SK-N-SH treated with all-trans-retinoic acid at 6 μM for 48 hours (cell line): ENCODE data around the gene CMKLR1.

Experiments
- ATAC-seq: fragments of 200-7000 bp; cut with Tn5 transposase; 3 replicates; pipeline ENCODE4 v1.9.1; 2020; ENCODE audit warnings: mild to moderate bottlenecking, moderate library complexity
- BACH2 ChIP-seq: fragments of 250-450 bp; sonication (Bioruptor Pico); IDR thresholded peaks from 2 replicates; pipeline ENCODE4 v1.9.0; 2021; ENCODE audit warnings: mild to moderate bottlenecking, borderline replicate concordance
- CREB5 ChIP-seq: fragments of 250-450 bp; sonication (Bioruptor Pico); IDR thresholded peaks from 2 replicates; pipeline ENCODE4 v1.5.1; 2020; ENCODE audit warnings: low read depth, mild to moderate bottlenecking, moderate library complexity
- CSRNP3 ChIP-seq: fragments of 250-450 bp; sonication (Bioruptor Pico); IDR thresholded peaks from 2 replicates; pipeline ENCODE4 v1.5.1; 2021; ENCODE audit warnings: mild to moderate bottlenecking, moderate library complexity
- ESRRG ChIP-seq: fragments of 250-450 bp; sonication (Bioruptor Pico); IDR thresholded peaks from 2 replicates; pipeline ENCODE4 v1.6.1; 2021; ENCODE audit warnings: mild to moderate bottlenecking
- GLIS3 ChIP-seq: fragments of 250-450 bp; sonication (Bioruptor Pico); IDR thresholded peaks from 2 replicates; pipeline ENCODE4 v1.5.0; 2020; ENCODE audit warnings: mild to moderate bottlenecking, moderate library complexity
- OSR1 ChIP-seq: fragments of 250-450 bp; sonication (Bioruptor Pico); IDR thresholded peaks from 2 replicates; pipeline ENCODE4 v1.8.0; 2022; ENCODE audit warnings: moderate library complexity, mild to moderate bottlenecking, inconsistent platforms
- POU6F1 ChIP-seq: fragments of 250-450 bp; sonication (Bioruptor Pico); IDR thresholded peaks from 2 replicates; pipeline ENCODE4 v1.8.0; 2021; ENCODE audit warnings: low read depth, mild to moderate bottlenecking, moderate library complexity, borderline replicate concordance
- RARB ChIP-seq: fragments of 250-450 bp; sonication (Bioruptor Pico); IDR thresholded peaks from 2 replicates; pipeline ENCODE4 v1.8.0; 2021; ENCODE audit warnings: mild to moderate bottlenecking, moderate library complexity
- SNAI2 ChIP-seq: fragments of 250-450 bp; sonication (Bioruptor Pico); IDR thresholded peaks from 2 replicates; pipeline ENCODE4 v1.5.0; 2020; ENCODE audit warnings: mild to moderate bottlenecking, moderate library complexity
- TCF4 ChIP-seq: fragments of 250-450 bp; sonication (Bioruptor Pico); IDR thresholded peaks from 2 replicates; pipeline ENCODE4 v1.8.0; 2021; ENCODE audit warnings: mild to moderate bottlenecking, moderate library complexity, borderline replicate concordance
- TOX ChIP-seq: fragments of 250-450 bp; sonication (Bioruptor Pico); IDR thresholded peaks from 2 replicates; pipeline ENCODE4 v1.8.0; 2021; ENCODE audit warnings: mild to moderate bottlenecking, moderate library complexity, borderline replicate concordance
- TSHZ2 ChIP-seq: fragments of 250-450 bp; sonication (Bioruptor Pico); IDR thresholded peaks from 2 replicates; pipeline ENCODE4 v1.5.0; 2020; ENCODE audit warnings: mild to moderate bottlenecking, moderate library complexity
- ZC3H10 ChIP-seq: fragments of 250-450 bp; sonication (Bioruptor Pico); IDR thresholded peaks from 2 replicates; pipeline ENCODE4 v1.5.1; 2021; ENCODE audit warnings: mild to moderate bottlenecking, moderate library complexity
- ZFP3 ChIP-seq: fragments of 250-450 bp; sonication (Bioruptor Pico); IDR thresholded peaks from 2 replicates; pipeline ENCODE4 v1.5.0; 2020; ENCODE audit warnings: mild to moderate bottlenecking, moderate library complexity
- ZNF565 ChIP-seq: fragments of 450-650 bp; formaldehyde crosslinking; conservative IDR thresholded peaks from 2 replicates; pipeline ENCODE4 v1.5.0; 2020; ENCODE audit warnings: low read depth, mild to moderate bottlenecking, moderate library complexity
- ZNF70 ChIP-seq: fragments of 450-650 bp; formaldehyde crosslinking; IDR thresholded peaks from 2 replicates; pipeline ENCODE4 v1.5.0; 2020; ENCODE audit warnings: mild to moderate bottlenecking, moderate library complexity

The CMKLR1 gene

GRCh38 chr12:108302403-108303311 lies 36.5 kb downstream of the CMKLR1 start:
- TF ChIP-seq ZNF565 (CRISPR knock-in tag) (no peak), SNAI2 (CRISPR knock-in tag) (no peak), ZC3H10 (CRISPR knock-in tag) (no peak), GLIS3 (CRISPR knock-in tag) (no peak)
- ATAC-seq: no peak; the same call in 2 of the 3 replicates

- no peak for ATAC-seq
- TF ChIP-seq CSRNP3: no peak
- no peak for TF ChIP-seq POU6F1
- no peak for TF ChIP-seq ZFP3 (CRISPR knock-in tag)
Observed at GRCh38 chr12:108302016-108302402, 37.1 kb downstream of the CMKLR1 start.

GRCh38 chr12:108301346-108301745 lies 37.8 kb downstream of the CMKLR1 start:
- ATAC-seq: no peak
- no peak for TF ChIP-seq ZNF70
- TF ChIP-seq TCF4: no peak
- no peak for TF ChIP-seq OSR1 (CRISPR knock-in tag)
- no peak for TF ChIP-seq SNAI2 (CRISPR knock-in tag)

GRCh38 chr12:108299980-108300696 lies 39.0 kb downstream of the CMKLR1 start:
- TF ChIP-seq BACH2 (CRISPR knock-in tag): no peak
- no peak for TF ChIP-seq CREB5 (CRISPR knock-in tag)
- TF ChIP-seq RARB (CRISPR knock-in tag): no peak
- TF ChIP-seq ZNF565 (CRISPR knock-in tag): no peak
- no peak for TF ChIP-seq TCF4
- TF ChIP-seq POU6F1: no peak
- no peak for TF ChIP-seq TSHZ2
- TF ChIP-seq ZC3H10 (CRISPR knock-in tag): no peak
- no peak for TF ChIP-seq TOX (CRISPR knock-in tag)
- TF ChIP-seq ESRRG (CRISPR knock-in tag): no peak
- no peak for TF ChIP-seq OSR1 (CRISPR knock-in tag)
- no peak for ATAC-seq
